Tibial artery (tissue), 4 donors: ENCODE data around the gene ETV6.

Experiments
- DNase-seq, 2 donors: peaks; one replicate each; pipeline ENCODE4 v3.0.0-alpha.2; 2019
- H3K27ac ChIP-seq, 2 donors: fragments of 200-600 bp; sonication (generic) in 1 of 2; 1 replicate in 1 of 2; 2 replicates in 1 of 2; pipeline ENCODE4 v1.5.1; 2018 to 2019; ENCODE audit warnings: mild to moderate bottlenecking in 1 of 2
- H3K27me3 ChIP-seq, 2 donors: fragments of 200-600 bp; sonication (generic) in 1 of 2; one replicate each; pipeline versions ENCODE4 v1.5.1 to v1.6.0; 2016 to 2019
- H3K36me3 ChIP-seq, 3 donors: fragments of 200-600 bp; sonication (generic) in 2 of 3; one replicate each; pipeline ENCODE4 v1.5.1; 2016 to 2019; ENCODE audit warnings: mild to moderate bottlenecking in 2 of 3
- H3K4me1 ChIP-seq, 4 donors: fragments of 200-600 bp; sonication (generic) in 2 of 4; 1 replicate in 3 of 4; 2 replicates in 1 of 4; pipeline ENCODE4 v1.5.1; 2016 to 2019
- H3K4me3 ChIP-seq, 2 donors: fragments of 200-600 bp; sonication (generic) in 1 of 2; 1 replicate in 1 of 2; 2 replicates in 1 of 2; pipeline ENCODE4 v1.5.1; 2018 to 2019; ENCODE audit warnings: mild to moderate bottlenecking in 2 of 2
- H3K9me3 ChIP-seq, 3 donors: fragments of 200-600 bp; sonication (generic) in 1 of 3; one replicate each; pipeline ENCODE4 v1.5.1; 2016 to 2019
- CTCF ChIP-seq, 2 experiments: fragments of 200-600 bp in 1 of 2; fragments of 450-650 bp in 1 of 2; IDR thresholded peaks; one replicate each; pipeline ENCODE4 v1.5.1; 2017 to 2019; ENCODE audit warnings: antibody characterized with exemption in 2 of 2, mild to moderate bottlenecking in 1 of 2, moderate library complexity in 1 of 2
- intact Hi-C: fragments of 100-400 bp; cut with DNase I; formaldehyde crosslinking; loops from one replicate; pipeline ENCODE4 v1.15.0; 2023; ENCODE audit warnings: low total_unique reads

ETV6 gene

GRCh38 chr12:11901701-11902524 lies 252.4 kb downstream of the ETV6 start:
- no peak for DNase-seq
- intact Hi-C loops, result no loop called here

GRCh38 chr12:11902525-11902875 lies 253.0 kb downstream of the ETV6 start:
- Histone ChIP-seq H3K27ac (no peak overlapping the region), H3K36me3 (no peaks in the 10 kb centered on the region), H3K9me3 (peaks cover 0 to under 1% (median 0%) of the 10 kb centered on the region in 3 donors), H3K27me3 (no peaks in the 10 kb centered on the region), H3K4me3 (no peak overlapping the region), H3K4me1 (peaks cover 0 to 25% (median 5%) of the 10 kb centered on the region in 4 donors)
- TF ChIP-seq CTCF (IDR thresholded peaks at IDR 0.05), result no peak
- intact Hi-C loops, result no loop called here
- DNase-seq, result no peak

More at GRCh38 chr12:11901701-11902524, 252.4 kb downstream of the ETV6 start:
- peaks cover 0 to 24% (median 5%) of the 10 kb centered on the region in 4 donors for H3K4me1 ChIP-seq
- no peaks in the 10 kb centered on the region for H3K9me3 ChIP-seq
- H3K27ac ChIP-seq, result no peak overlapping the region
- no peak overlapping the region for H3K4me3 ChIP-seq
- no peaks in the 10 kb centered on the region for H3K27me3 ChIP-seq
- H3K36me3 ChIP-seq, result no peaks in the 10 kb centered on the region
- TF ChIP-seq CTCF (IDR thresholded peaks at IDR 0.05), result no peak

- DNase-seq, result no peak
- no peak overlapping the region for H3K4me3 ChIP-seq
- intact Hi-C loops, result no loop called here
- H3K36me3 ChIP-seq, result no peaks in the 10 kb centered on the region
- no peak for TF ChIP-seq CTCF (IDR thresholded peaks at IDR 0.05)
- H3K9me3 ChIP-seq, result peaks cover 0 to 3% (median 0%) of the 10 kb centered on the region in 3 donors
- H3K27me3 ChIP-seq, result no peaks in the 10 kb centered on the region
- peaks cover 0 to 25% (median 5%) of the 10 kb centered on the region in 4 donors for H3K4me1 ChIP-seq
- H3K27ac ChIP-seq, result no peak overlapping the region
Measured at GRCh38 chr12:11904124-11904523, 254.7 kb downstream of the ETV6 start.

GRCh38 chr12:11905534-11905933 lies 256.1 kb downstream of the ETV6 start:
- Histone ChIP-seq H3K4me3 (no peak overlapping the region), H3K9me3 (peaks cover 0 to 3% (median 0%) of the 10 kb centered on the region in 3 donors), H3K4me1 (peaks cover 0 to 25% (median 5%) of the 10 kb centered on the region in 4 donors), H3K36me3 (no peaks in the 10 kb centered on the region), H3K27me3 (no peaks in the 10 kb centered on the region), H3K27ac (no peak overlapping the region)
- TF ChIP-seq CTCF (IDR thresholded peaks at IDR 0.05), result no peak
- intact Hi-C loops, result no loop called here
- DNase-seq, result no peak

GRCh38 chr12:11906286-11906935 lies 256.9 kb downstream of the ETV6 start:
- no peaks in the 10 kb centered on the region for H3K36me3 ChIP-seq
- H3K27me3 ChIP-seq, result no peaks in the 10 kb centered on the region
- DNase-seq, result no peak
- peaks cover 0 to 18% (median 5%) of the 10 kb centered on the region in 4 donors for H3K4me1 ChIP-seq
- intact Hi-C loops, result no loop called here
- H3K9me3 ChIP-seq, result peaks cover 0 to 3% (median 0%) of the 10 kb centered on the region in 3 donors
- no peak for TF ChIP-seq CTCF (IDR thresholded peaks at IDR 0.05)
- H3K27ac ChIP-seq, result peak overlapping the region in 1 of 2 donors; percentile 1
- no peak overlapping the region for H3K4me3 ChIP-seq
